GM18502 (cell line): Measurements from ENCODE around the gene KANSL1.
"Not testable (repeated sequence)": the region's sequence is repeated elsewhere in the genome, so short reads cannot be mapped to it uniquely, and the experiment has no call there.

Source experiments
- ATAC-seq: cut with Tn5 transposase; IDR thresholded peaks from one replicate; pipeline ENCODE4 v1.9.1; 2021; ENCODE audit warnings: mild to moderate bottlenecking; ENCODE audit not compliant: unreplicated experiment, poor library complexity

Gene KANSL1

GRCh38 chr17:46121165-46121764, 72.0 kb downstream of the KANSL1 start:
- ATAC-seq, result no peak

GRCh38 chr17:46120537-46120936, 72.7 kb downstream of the KANSL1 start:
- ATAC-seq, result no peak

GRCh38 chr17:46120078-46120477, 73.2 kb downstream of the KANSL1 start:
- no peak for ATAC-seq

GRCh38 chr17:46118964-46119363, 74.3 kb downstream of the KANSL1 start:
- no peak for ATAC-seq

GRCh38 chr17:46117850-46118696, 75.2 kb downstream of the KANSL1 start:
- ATAC-seq, result no peak

GRCh38 chr17:46117117-46117516, 76.1 kb downstream of the KANSL1 start:
- ATAC-seq, result no peak

GRCh38 chr17:46115699-46116098, 77.5 kb downstream of the KANSL1 start:
- ATAC-seq, result no peak

- not testable (repeated sequence) for ATAC-seq
Measured at GRCh38 chr17:46111236-46111635, 82.0 kb downstream of the KANSL1 start.

- ATAC-seq, result no peak
Measured at GRCh38 chr17:46110219-46110618, 83.0 kb downstream of the KANSL1 start.

GRCh38 chr17:46109603-46110189, 83.5 kb downstream of the KANSL1 start:
- ATAC-seq, result no peak

- no peak for ATAC-seq
Measured at GRCh38 chr17:46108550-46109110, 84.6 kb downstream of the KANSL1 start.

GRCh38 chr17:46108120-46108519, 85.1 kb downstream of the KANSL1 start:
- no peak for ATAC-seq

GRCh38 chr17:46106966-46107644, 86.1 kb downstream of the KANSL1 start:
- ATAC-seq, result no peak

GRCh38 chr17:46102806-46103205, 90.4 kb downstream of the KANSL1 start:
- ATAC-seq, result not testable (repeated sequence)

GRCh38 chr17:46101785-46102617, 91.2 kb downstream of the KANSL1 start:
- not testable (repeated sequence) for ATAC-seq

- no peak for ATAC-seq
Measured at GRCh38 chr17:46100590-46100989, 92.6 kb downstream of the KANSL1 start.

- no peak for ATAC-seq
Measured at GRCh38 chr17:46099865-46100264, 93.4 kb downstream of the KANSL1 start.

GRCh38 chr17:46097497-46097896, 95.7 kb downstream of the KANSL1 start:
- ATAC-seq, result no peak

GRCh38 chr17:46092991-46093390, 100.2 kb downstream of the KANSL1 start:
- no peak for ATAC-seq

- ATAC-seq, result no peak
Measured at GRCh38 chr17:46090871-46091270, 102.4 kb downstream of the KANSL1 start.
